Endothelial cell (in vitro differentiated cells): ENCODE measurements around the gene NR4A3. TPM values are rescaled to one million over a fixed set of nuclear protein-coding genes. Genes with fewer than 3 reads are reported as not detected.

Experiments
- DNase-seq: peaks from one replicate; pipeline ENCODE4 v3.0.0; 2021; ENCODE audit warnings: low spot score
- H3K27ac Mint-ChIP-seq: one replicate; pipeline ENCODE4 v1.8.0; 2021; ENCODE audit warnings: mixed read lengths, inconsistent platforms; ENCODE audit not compliant: unreplicated experiment
- H3K27me3 Mint-ChIP-seq: one replicate; pipeline ENCODE4 v1.8.0; 2021; ENCODE audit warnings: mild to moderate bottlenecking, moderate library complexity, mixed read lengths, inconsistent platforms; ENCODE audit not compliant: unreplicated experiment
- H3K36me3 Mint-ChIP-seq: one replicate; pipeline ENCODE4 v1.8.0; 2021; ENCODE audit warnings: mild to moderate bottlenecking, low read depth, mixed read lengths, inconsistent platforms; ENCODE audit not compliant: unreplicated experiment
- H3K4me1 Mint-ChIP-seq: one replicate; pipeline ENCODE4 v1.8.0; 2021; ENCODE audit warnings: mild to moderate bottlenecking, mixed read lengths, inconsistent platforms; ENCODE audit not compliant: unreplicated experiment
- H3K4me3 Mint-ChIP-seq: one replicate; pipeline ENCODE4 v1.8.0; 2021; ENCODE audit warnings: mild to moderate bottlenecking, mixed read lengths, inconsistent platforms; ENCODE audit not compliant: unreplicated experiment
- H3K9me3 Mint-ChIP-seq: one replicate; pipeline ENCODE4 v1.8.0; 2021; ENCODE audit warnings: mixed read lengths, inconsistent platforms; ENCODE audit not compliant: unreplicated experiment
- total RNA-seq: library from RNA; stranded (reverse); fragmentation: NEBNext Ultra II Directional; extraction: Animal tissue kit (Norgen Biotek cat#: 25700); gene quantifications from one replicate; pipeline ENCODE4 v1.2.1, GENCODE V29; 2021; ENCODE audit not compliant: unreplicated experiment
- TF ChIP-seq, protein P1 (sequence below): fragments of 200-600 bp; sonication (generic); IDR thresholded peaks from one replicate; pipeline ENCODE4 v1.5.0; 2021; ENCODE audit warnings: antibody characterized with exemption; ENCODE audit not compliant: unreplicated experiment

NR4A3 gene
- total RNA-seq, 1 donor from 2014 or later = 0.18 TPM

DNA sequence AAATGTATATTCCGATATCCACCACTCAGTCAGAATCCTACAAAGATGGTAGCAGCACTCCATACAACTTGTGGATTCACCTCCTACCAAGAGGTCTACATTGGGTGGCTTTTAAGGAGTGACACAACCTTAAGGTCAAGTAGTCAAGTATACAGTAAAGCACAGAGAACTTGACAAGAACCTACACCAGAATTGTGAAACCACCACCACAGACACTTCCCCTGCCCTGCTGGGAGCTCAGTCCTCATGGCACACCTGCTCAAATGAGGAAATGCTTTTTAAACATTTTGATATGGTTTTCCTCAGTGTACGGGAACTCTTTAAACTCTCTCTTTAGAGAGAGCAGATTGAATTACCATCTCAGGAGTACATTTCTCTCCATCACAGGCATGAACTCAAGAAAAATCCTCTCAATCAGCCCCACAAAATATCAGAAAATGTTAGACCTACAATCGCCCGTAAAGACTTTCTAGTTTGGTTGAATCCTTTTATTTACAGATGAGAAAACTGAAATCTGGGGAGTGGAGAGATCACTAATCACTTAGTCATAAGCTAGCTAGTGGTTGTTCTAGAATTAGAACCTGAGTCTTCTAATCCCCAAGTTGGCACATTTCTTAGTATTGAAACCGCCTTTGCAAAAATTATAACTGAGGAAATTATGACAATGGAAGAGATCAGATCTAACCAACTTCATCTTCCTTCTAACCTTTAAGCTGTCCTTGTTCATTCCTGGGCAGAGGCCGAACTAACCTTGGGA, 38.5 kb upstream of the NR4A3 start:
- H3K4me1 Mint-ChIP-seq = no peaks in the 10 kb centered on the region
- H3K27ac Mint-ChIP-seq = no peak overlapping the region

GRCh38 chr9:99783799-99784198, 37.9 kb upstream of the NR4A3 start:
- TF ChIP-seq, protein P1, sequence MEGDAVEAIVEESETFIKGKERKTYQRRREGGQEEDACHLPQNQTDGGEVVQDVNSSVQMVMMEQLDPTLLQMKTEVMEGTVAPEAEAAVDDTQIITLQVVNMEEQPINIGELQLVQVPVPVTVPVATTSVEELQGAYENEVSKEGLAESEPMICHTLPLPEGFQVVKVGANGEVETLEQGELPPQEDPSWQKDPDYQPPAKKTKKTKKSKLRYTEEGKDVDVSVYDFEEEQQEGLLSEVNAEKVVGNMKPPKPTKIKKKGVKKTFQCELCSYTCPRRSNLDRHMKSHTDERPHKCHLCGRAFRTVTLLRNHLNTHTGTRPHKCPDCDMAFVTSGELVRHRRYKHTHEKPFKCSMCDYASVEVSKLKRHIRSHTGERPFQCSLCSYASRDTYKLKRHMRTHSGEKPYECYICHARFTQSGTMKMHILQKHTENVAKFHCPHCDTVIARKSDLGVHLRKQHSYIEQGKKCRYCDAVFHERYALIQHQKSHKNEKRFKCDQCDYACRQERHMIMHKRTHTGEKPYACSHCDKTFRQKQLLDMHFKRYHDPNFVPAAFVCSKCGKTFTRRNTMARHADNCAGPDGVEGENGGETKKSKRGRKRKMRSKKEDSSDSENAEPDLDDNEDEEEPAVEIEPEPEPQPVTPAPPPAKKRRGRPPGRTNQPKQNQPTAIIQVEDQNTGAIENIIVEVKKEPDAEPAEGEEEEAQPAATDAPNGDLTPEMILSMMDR = no peak
- Mint-ChIP-seq H3K4me1 (no peaks in the 10 kb centered on the region), H3K27me3 (no peaks in the 10 kb centered on the region), H3K27ac (no peak overlapping the region), H3K36me3 (no peaks in the 10 kb centered on the region), H3K4me3 (no peak overlapping the region), H3K9me3 (no peaks in the 10 kb centered on the region)
- no peak for DNase-seq

More for the DNA sequence above, 38.5 kb upstream of the NR4A3 start:
- no peaks in the 10 kb centered on the region for H3K36me3 Mint-ChIP-seq
- TF ChIP-seq, protein P1 = no peak
- H3K4me3 Mint-ChIP-seq = no peak overlapping the region
- no peaks in the 10 kb centered on the region for H3K9me3 Mint-ChIP-seq
- no peak for DNase-seq
- no peaks in the 10 kb centered on the region for H3K27me3 Mint-ChIP-seq

DNA sequence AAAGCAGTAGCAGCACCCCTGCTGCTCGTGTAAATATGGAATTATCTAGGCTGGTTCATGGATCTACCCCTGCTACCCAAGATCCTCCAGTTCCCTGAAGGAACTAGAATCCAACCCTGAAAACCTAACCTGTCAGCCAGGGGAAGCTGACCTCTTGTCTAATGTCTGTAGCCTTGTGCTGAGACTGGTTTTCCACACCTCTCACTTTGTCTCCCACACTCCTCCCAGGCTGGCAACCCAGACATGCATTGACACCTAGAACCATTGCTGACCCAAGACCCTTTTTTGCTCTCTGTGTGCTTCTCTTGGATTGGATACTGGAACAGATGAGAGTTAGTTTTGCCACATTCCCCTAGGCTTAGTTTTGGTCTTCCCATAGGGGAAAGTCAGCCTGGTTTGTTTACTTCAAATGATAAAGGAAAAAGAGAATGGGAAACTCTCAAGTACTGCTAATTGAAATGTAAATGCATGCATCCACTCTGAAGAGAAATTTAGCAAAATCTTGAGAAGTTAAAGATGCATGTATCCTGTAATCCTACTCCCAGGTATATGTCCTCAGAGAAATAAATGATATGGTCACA, 36.6 kb upstream of the NR4A3 start:
- Mint-ChIP-seq H3K4me3 (no peak overlapping the region), H3K27me3 (no peaks in the 10 kb centered on the region), H3K4me1 (no peaks in the 10 kb centered on the region), H3K36me3 (no peaks in the 10 kb centered on the region), H3K27ac (no peak overlapping the region), H3K9me3 (no peaks in the 10 kb centered on the region)
- TF ChIP-seq, protein P1 = no peak
- DNase-seq = no peak

DNA sequence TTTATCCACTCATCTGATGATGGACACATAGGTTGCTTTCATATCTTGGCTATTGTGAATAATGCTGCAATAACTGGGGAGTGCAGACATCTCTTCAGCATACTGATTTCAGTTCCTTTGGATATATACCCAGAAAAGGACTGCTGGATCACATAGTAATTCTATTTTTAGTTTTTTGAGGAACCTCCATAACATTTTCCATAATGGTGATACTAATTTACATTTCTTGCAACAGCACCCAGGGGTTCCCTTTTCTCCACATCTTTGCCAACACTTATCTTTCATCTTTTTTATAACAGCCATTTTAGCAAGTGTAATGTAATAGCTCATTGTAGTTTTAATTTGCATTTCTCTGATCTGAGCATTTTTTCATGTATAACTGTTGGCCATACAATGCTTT, 34.1 kb upstream of the NR4A3 start:
- Mint-ChIP-seq H3K27ac (no peak overlapping the region), H3K4me1 (no peaks in the 10 kb centered on the region), H3K36me3 (no peaks in the 10 kb centered on the region), H3K9me3 (no peaks in the 10 kb centered on the region), H3K4me3 (no peak overlapping the region), H3K27me3 (no peaks in the 10 kb centered on the region)
- no peak for DNase-seq
- TF ChIP-seq, protein P1 = no peak

DNA sequence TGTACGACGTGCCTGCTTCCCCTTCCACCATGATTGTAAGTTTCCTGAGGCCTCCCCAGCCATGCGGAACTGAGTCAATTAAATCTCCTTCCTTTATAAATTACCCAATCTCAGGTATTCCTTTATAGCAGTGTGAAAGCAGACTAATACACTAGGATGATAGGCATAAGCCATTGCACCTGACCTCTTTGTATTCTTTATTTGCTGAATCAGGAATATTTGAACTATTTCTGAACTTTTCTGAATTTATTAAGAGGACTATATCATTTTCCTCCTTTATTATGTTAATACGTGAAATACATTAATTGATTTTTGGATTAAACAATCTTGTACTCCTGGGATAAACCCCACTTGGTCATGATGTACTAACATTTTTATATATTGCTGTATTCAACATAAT, 28.2 kb upstream of the NR4A3 start:
- Mint-ChIP-seq H3K27ac (no peak overlapping the region), H3K9me3 (no peaks in the 10 kb centered on the region), H3K27me3 (peaks cover 2% of the 10 kb centered on the region), H3K36me3 (no peaks in the 10 kb centered on the region), H3K4me3 (no peak overlapping the region), H3K4me1 (no peaks in the 10 kb centered on the region)
- no peak for DNase-seq
- TF ChIP-seq, protein P1 = no peak
